IMR-90 (cell line): ENCODE data around the gene PDCD6IP. TPM values are rescaled to one million over a fixed set of nuclear protein-coding genes. Genes with fewer than 3 reads are reported as not detected.

Experiments
- ATAC-seq: fragments of 200-7000 bp; cut with Tn5 transposase; 2 replicates; pipeline ENCODE4 v1.9.1; 2020; ENCODE audit warnings: low read depth, mild to moderate bottlenecking, moderate library complexity
- BruUV-seq: library from RNA; stranded (reverse); fragments of 400-500 nt; replicated peaks from 2 replicates; lab custom pipeline; 2021; lab: Mats Ljungman, UMichigan
- CTCF ChIA-PET: fragments of 300-600 bp; formaldehyde crosslinking; extraction: SDS; loops from one replicate; lab custom pipeline; 2021; ENCODE audit warnings: antibody characterized with exemption; lab: Yijun Ruan, JAX
- POLR2A ChIA-PET: fragments of 300-600 bp; sonication (Branson Sonifier 250); formaldehyde crosslinking; loops from one replicate; lab custom pipeline; 2022; ENCODE audit warnings: antibody characterized with exemption; ENCODE audit not compliant: unreplicated experiment; lab: Charles Lee
- DNase-seq: peaks from one replicate; pipeline ENCODE4 v3.0.0; 2013
- H2AFZ ChIP-seq: replicated peaks from 2 replicates; pipeline ENCODE3; 2013; ENCODE audit warnings: low read length, mild to moderate bottlenecking; ENCODE audit not compliant: poor library complexity
- H2AK5ac ChIP-seq: 2 replicates; pipeline ENCODE4 v1.6.1; 2013; ENCODE audit warnings: low read depth, low read length, inconsistent platforms
- H2AK9ac ChIP-seq: replicated peaks from 2 replicates; pipeline ENCODE3; 2013; ENCODE audit warnings: mild to moderate bottlenecking, low read depth, low read length, moderate library complexity; ENCODE audit not compliant: poor library complexity
- H2BK120ac ChIP-seq: 2 replicates; pipeline ENCODE4 v1.6.1; 2013; ENCODE audit warnings: low read depth, low read length, inconsistent platforms
- H2BK15ac ChIP-seq: 3 replicates; pipeline ENCODE4 v1.6.1; 2013; ENCODE audit warnings: low read depth, low read length, inconsistent platforms
- H2BK20ac ChIP-seq: 2 replicates; pipeline ENCODE4 v1.6.1; 2013; ENCODE audit warnings: low read depth, mild to moderate bottlenecking, inconsistent platforms, low read length, moderate library complexity
- H2BK5ac ChIP-seq: 2 replicates; pipeline ENCODE4 v1.6.1; 2013; ENCODE audit warnings: mild to moderate bottlenecking, low read depth, low read length, inconsistent platforms; ENCODE audit not compliant: poor library complexity, severe bottlenecking
- H3K14ac ChIP-seq: replicated peaks from 2 replicates; pipeline ENCODE4 v1.6.1; 2013; ENCODE audit warnings: low read depth, low read length, inconsistent platforms
- H3K18ac ChIP-seq: 2 replicates; pipeline ENCODE4 v1.6.1; 2013; ENCODE audit warnings: low read depth, low read length, control low read depth
- H3K23ac ChIP-seq: 2 replicates; pipeline ENCODE4 v1.6.1; 2013; ENCODE audit warnings: low read depth, low read length, inconsistent platforms
- H3K27ac ChIP-seq: 2 replicates; pipeline ENCODE4 v1.5.1; 2013; ENCODE audit warnings: mild to moderate bottlenecking, control low read depth, low read length; ENCODE audit not compliant: insufficient read depth
- H3K27me3 ChIP-seq: 2 replicates; pipeline ENCODE4 v1.6.1; 2013; ENCODE audit warnings: low read length; ENCODE audit not compliant: control insufficient read depth, insufficient read depth
- H3K36me3 ChIP-seq: 2 replicates; pipeline ENCODE4 v1.6.1; 2013; ENCODE audit warnings: low read length, mixed read lengths; ENCODE audit not compliant: control insufficient read depth, insufficient read depth
- H3K4ac ChIP-seq: 2 replicates; pipeline ENCODE4 v1.6.1; 2013; ENCODE audit warnings: low read depth, low read length, inconsistent platforms
- H3K4me1 ChIP-seq: 2 replicates; pipeline ENCODE4 v1.6.1; 2013; ENCODE audit warnings: low read length, mixed read lengths; ENCODE audit not compliant: control insufficient read depth, insufficient read depth
- H3K4me2 ChIP-seq: 2 replicates; pipeline ENCODE4 v1.6.1; 2013; ENCODE audit warnings: low read depth, mild to moderate bottlenecking, control low read depth, low read length, moderate library complexity
- H3K4me3 ChIP-seq: 2 replicates; pipeline ENCODE4 v1.5.1; 2013; ENCODE audit warnings: low read depth, mild to moderate bottlenecking, control low read depth, low read length, moderate library complexity; ENCODE audit not compliant: insufficient read depth
- H3K56ac ChIP-seq: 2 replicates; pipeline ENCODE4 v1.6.1; 2013; ENCODE audit warnings: low read length, inconsistent platforms; ENCODE audit not compliant: insufficient read depth; ENCODE audit errors: extremely low read depth
- H3K79me1 ChIP-seq, 2 experiments: 2 replicates each; pipeline ENCODE4 v1.6.1; 2013; ENCODE audit warnings: low read length in 2 of 2, inconsistent platforms in 1 of 2, low read depth in 1 of 2
- H3K9ac ChIP-seq: 2 replicates; pipeline ENCODE4 v1.6.1; 2013; ENCODE audit warnings: low read depth, low read length, control low read depth
- H3K9me1 ChIP-seq: 2 replicates; pipeline ENCODE4 v1.6.1; 2013; ENCODE audit warnings: low read length, inconsistent platforms; ENCODE audit not compliant: insufficient read depth
- H3K9me3 ChIP-seq: 2 replicates; pipeline ENCODE4 v1.6.1; 2013; ENCODE audit warnings: low read length; ENCODE audit not compliant: control insufficient read depth, insufficient read depth
- H4K20me1 ChIP-seq: 2 replicates; pipeline ENCODE4 v1.6.1; 2013; ENCODE audit warnings: low read length, inconsistent platforms; ENCODE audit not compliant: insufficient read depth
- H4K5ac ChIP-seq: 2 replicates; pipeline ENCODE4 v1.6.1; 2013; ENCODE audit warnings: mild to moderate bottlenecking, low read depth, low read length, control low read depth
- H4K8ac ChIP-seq, 2 experiments: 2 replicates each; pipeline ENCODE4 v1.6.1; 2013; ENCODE audit warnings: low read depth in 2 of 2, low read length in 2 of 2, control low read depth in 1 of 2, inconsistent platforms in 1 of 2
- H4K91ac ChIP-seq: 2 replicates; pipeline ENCODE4 v1.6.1; 2013; ENCODE audit warnings: low read depth, low read length, inconsistent platforms; ENCODE audit not compliant: insufficient read depth
- CEBPB ChIP-seq: IDR thresholded peaks from 2 replicates; pipeline ENCODE4 v1.6.1; 2012; ENCODE audit warnings: low read depth, low read length, improper control_type of control experiment
- POLR2A ChIP-seq: IDR thresholded peaks from 2 replicates; pipeline ENCODE4 v1.6.1; 2012; ENCODE audit warnings: mild to moderate bottlenecking, low read depth, low read length
- WGBS, 2 experiments: methylation state at CpG; one replicate each; pipeline versions ENCODE4 v1.1.5 to v1.1.7; 2013; ENCODE audit warnings: missing lambda C conversion rate in 2 of 2; ENCODE audit not compliant: insufficient read length in 1 of 2; ENCODE audit errors: extremely low coverage in 2 of 2; 5-methylcytosine and 5-hydroxymethylcytosine counted together
- dilution Hi-C: fragments of 300-500 bp; cut with HindIII; formaldehyde crosslinking; loops from one replicate; pipeline ENCODE4 v1.14.3; 2018; ENCODE audit warnings: low sequenced_read_pairs; ENCODE audit not compliant: unreplicated experiment
- in situ Hi-C: fragments of 300-500 bp; cut with MboI; formaldehyde crosslinking; loops from 3 replicates; pipeline ENCODE4 v1.14.3; 2019; ENCODE audit warnings: low sequenced_read_pairs, inconsistent platforms, mixed read lengths
- intact Hi-C: fragments of 100-400 bp; cut with micrococcal nuclease; formaldehyde crosslinking; loops from 2 replicates; pipeline ENCODE4 v1.10.0; 2022
- polyA plus RNA-seq, 3 experiments: library from polyadenylated mRNA; depleted of rRNA; stranded (reverse); fragments of >200 nt; gene quantifications; 2 replicates each; pipeline ENCODE4 v1.2.3, GENCODE V29; 2012; ENCODE audit warnings: low replicate concordance in 1 of 3
- total RNA-seq: library from RNA; depleted of rRNA; stranded (reverse); fragments of >200 nt; gene quantifications from 2 replicates; pipeline ENCODE4 v1.2.3, GENCODE V29; 2012

PDCD6IP gene
- total and polyA plus RNA-seq, 2 of the 4 experiments (the other 2 are of a cell fraction): 68.1 to 78.3 TPM

DNA sequence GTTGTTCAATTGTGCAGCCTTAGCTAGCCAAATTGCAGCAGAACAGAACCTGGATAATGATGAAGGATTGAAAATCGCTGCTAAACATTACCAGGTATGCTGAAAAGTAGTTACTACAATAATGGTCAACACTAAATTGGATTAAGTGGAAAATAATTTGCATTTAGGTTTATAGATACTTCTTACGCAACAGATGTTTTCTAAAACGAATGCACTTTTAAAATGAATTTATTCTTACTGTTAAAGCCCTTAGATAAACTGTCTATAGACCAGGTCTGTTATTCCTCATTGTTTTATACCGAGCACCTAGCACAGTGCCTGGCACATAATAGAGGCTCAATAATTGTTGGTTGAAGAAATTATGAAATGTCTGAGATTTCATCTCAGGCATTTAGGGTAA lies 23.6 kb downstream of the PDCD6IP start:
- Histone ChIP-seq H2BK20ac (no peak overlapping the region), H3K27ac (no peak overlapping the region), H3K79me1 (peaks cover 23 to 43% of the 10 kb centered on the region in 2 experiments), H3K23ac (no peak overlapping the region), H4K8ac (no peak overlapping the region), H3K9ac (no peak overlapping the region), H3K36me3 (peaks cover 16% of the 10 kb centered on the region), H3K9me3 (no peaks in the 10 kb centered on the region), H3K9me1 (no peaks in the 10 kb centered on the region), H3K4ac (no peak overlapping the region), H3K4me1 (no peaks in the 10 kb centered on the region; the same call in 1 of the 2 replicates), H3K14ac (no peak overlapping the region), H2BK5ac (no peak overlapping the region), H3K56ac (no peak overlapping the region), H3K18ac (no peak overlapping the region), H4K91ac (no peak overlapping the region), H2BK120ac (no peak overlapping the region), H2AFZ (no peak overlapping the region), H3K4me2 (no peak overlapping the region), H3K4me3 (no peak overlapping the region), H2AK5ac (no peak overlapping the region), H2AK9ac (no peak overlapping the region), H4K20me1 (peaks cover 7% of the 10 kb centered on the region), H4K5ac (no peak overlapping the region), H3K27me3 (no peaks in the 10 kb centered on the region), H2BK15ac (no peak overlapping the region)
- ChIA-PET CTCF (no interaction called here), POLR2A (no interaction called here)
- intact Hi-C loops (no loop called here), dilution Hi-C loops (no loop called here), in situ Hi-C loops (no loop called here)
- no TSS peak for BruUV-seq
- DNase-seq: no peak
- no peak for ATAC-seq
- TF ChIP-seq POLR2A (no peak), CEBPB (peak; percentile 69)
- no CpG with 5 or more reads among the region's 4 CpGs for WGBS, 2 experiments
